ENCODE data around the gene UQCRH. TPM values are rescaled to one million over a fixed set of nuclear protein-coding genes. Genes with fewer than 3 reads are reported as not detected.

UQCRH gene
- 372 TPM for total RNA-seq

GRCh38 chr1:46303038-46303871 lies at the start of gene UQCRH, which contains the start of gene LRRC41:
UQCRH (plus strand) TSS chr1:46303698; CDS start chr1:46303767, 69 bp downstream.
LRRC41 (minus strand) TSS chr1:46303616; CDS start chr1:46303322, 294 bp downstream.

GRCh38 chr1:46340404-46341221 lies 37.1 kb downstream of the UQCRH start, which contains the start of gene NSUN4:
NSUN4 (plus strand) TSS chr1:46340807; CDS start chr1:46340827, 20 bp downstream.

Other genes starting within 250 kb of the UQCRH start
- 33.9 TPM for gene PIK3R3, start 171.1 kb upstream of the UQCRH start, total RNA-seq
- 0.49 TPM for gene TSPAN1, start 128.6 kb upstream of the UQCRH start, total RNA-seq
- gene P3R3URF, start 127.2 kb upstream of the UQCRH start, total RNA-seq = not detected
- 38.7 TPM for gene POMGNT1, start 105.3 kb upstream of the UQCRH start, total RNA-seq
- 6.0 TPM for gene LURAP1, start 100.4 kb upstream of the UQCRH start, total RNA-seq
- 2.1 TPM for gene RAD54L, start 55.9 kb upstream of the UQCRH start, total RNA-seq
- gene LRRC41, start 82 bp upstream of the UQCRH start, total RNA-seq = 79.5 TPM
- 25.3 TPM for gene NSUN4, start 37.1 kb downstream of the UQCRH start, total RNA-seq
- 39.7 TPM for gene FAAH, start 90.6 kb downstream of the UQCRH start, total RNA-seq
- 0.55 TPM for gene DMBX1, start 186.1 kb downstream of the UQCRH start, total RNA-seq
- not detected for gene KNCN, start 247.9 kb downstream of the UQCRH start, total RNA-seq

Data from camera-type eye (tissue), 1 donor.